Choroid plexus epithelial cell (primary cell): Measurements from ENCODE around the gene KPNA1.
A peak's percentile ranks its signal among the peaks of the same experiment; 100 is the strongest.

ENCODE experiments used
- DNase-seq: peaks from one replicate; pipeline ENCODE4 v3.0.0-alpha.2; 2010; ENCODE audit warnings: low read depth
- H3K4me3 ChIP-seq: 2 replicates; pipeline ENCODE4 v1.5.1; 2011; ENCODE audit warnings: low read depth, mild to moderate bottlenecking, control low read depth, low read length, moderate library complexity
- TF ChIP-seq, protein P1 (sequence below): conservative IDR thresholded peaks from 2 replicates; pipeline ENCODE4 v1.5.1; 2011; ENCODE audit warnings: low read depth, mild to moderate bottlenecking, control low read depth, inconsistent platforms, low read length, moderate library complexity

Gene KPNA1

GRCh38 chr3:122498152-122498551 is 16.6 kb downstream of the KPNA1 start:
- TF ChIP-seq, protein P1, sequence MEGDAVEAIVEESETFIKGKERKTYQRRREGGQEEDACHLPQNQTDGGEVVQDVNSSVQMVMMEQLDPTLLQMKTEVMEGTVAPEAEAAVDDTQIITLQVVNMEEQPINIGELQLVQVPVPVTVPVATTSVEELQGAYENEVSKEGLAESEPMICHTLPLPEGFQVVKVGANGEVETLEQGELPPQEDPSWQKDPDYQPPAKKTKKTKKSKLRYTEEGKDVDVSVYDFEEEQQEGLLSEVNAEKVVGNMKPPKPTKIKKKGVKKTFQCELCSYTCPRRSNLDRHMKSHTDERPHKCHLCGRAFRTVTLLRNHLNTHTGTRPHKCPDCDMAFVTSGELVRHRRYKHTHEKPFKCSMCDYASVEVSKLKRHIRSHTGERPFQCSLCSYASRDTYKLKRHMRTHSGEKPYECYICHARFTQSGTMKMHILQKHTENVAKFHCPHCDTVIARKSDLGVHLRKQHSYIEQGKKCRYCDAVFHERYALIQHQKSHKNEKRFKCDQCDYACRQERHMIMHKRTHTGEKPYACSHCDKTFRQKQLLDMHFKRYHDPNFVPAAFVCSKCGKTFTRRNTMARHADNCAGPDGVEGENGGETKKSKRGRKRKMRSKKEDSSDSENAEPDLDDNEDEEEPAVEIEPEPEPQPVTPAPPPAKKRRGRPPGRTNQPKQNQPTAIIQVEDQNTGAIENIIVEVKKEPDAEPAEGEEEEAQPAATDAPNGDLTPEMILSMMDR, result no peak
- no peak overlapping the region for H3K4me3 ChIP-seq
- no peak for DNase-seq

- no peak overlapping the region for H3K4me3 ChIP-seq
- DNase-seq, result peak; percentile 88
- TF ChIP-seq, protein P1, result no peak
Measured at GRCh38 chr3:122497425-122497824, 17.3 kb downstream of the KPNA1 start.

- no peak for DNase-seq
- TF ChIP-seq, protein P1, result no peak
- H3K4me3 ChIP-seq, result no peak overlapping the region
Measured at GRCh38 chr3:122496508-122496907, 18.2 kb downstream of the KPNA1 start.

GRCh38 chr3:122493296-122493695 is 21.4 kb downstream of the KPNA1 start:
- H3K4me3 ChIP-seq, result no peak overlapping the region
- TF ChIP-seq, protein P1, result no peak
- DNase-seq, result peak; percentile 82

DNA sequence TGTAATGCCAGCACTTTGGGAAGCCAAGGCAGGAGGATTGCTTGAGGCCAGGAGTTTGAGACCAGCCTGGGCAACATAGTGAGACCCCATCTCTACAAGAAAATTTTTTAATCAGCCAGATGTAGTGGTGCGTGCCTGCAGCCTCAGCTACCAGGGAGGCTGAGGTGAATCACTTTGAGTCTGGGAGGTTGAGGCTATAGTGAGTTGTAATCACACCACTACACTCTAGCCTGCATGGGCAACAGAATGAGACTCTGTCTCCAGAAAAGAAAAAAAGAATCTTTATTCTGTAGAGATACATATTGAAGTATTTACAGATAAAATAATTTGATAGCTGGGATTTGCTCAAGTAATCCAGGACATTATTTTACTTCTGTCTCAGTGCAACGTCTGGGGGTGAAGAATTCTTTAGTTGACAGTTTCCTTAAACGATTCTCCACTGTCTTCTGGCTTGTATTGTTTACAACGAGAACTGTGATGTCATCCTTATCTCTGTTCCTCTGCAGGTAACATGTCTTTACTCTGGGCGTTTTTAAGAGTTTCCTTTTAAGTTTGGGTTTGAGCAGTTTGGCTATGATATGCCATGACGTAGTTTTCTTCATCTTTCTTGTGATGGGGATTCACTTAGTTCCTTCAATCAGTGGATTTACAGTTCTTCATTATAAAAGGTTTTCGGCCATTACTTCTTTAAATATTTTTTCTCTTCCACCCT is 26.3 kb downstream of the KPNA1 start:
- no peak for DNase-seq
- TF ChIP-seq, protein P1, result no peak
- no peak overlapping the region for H3K4me3 ChIP-seq

- peak; percentile 73 for DNase-seq
- no peak overlapping the region for H3K4me3 ChIP-seq
- TF ChIP-seq, protein P1, result no peak
Measured at GRCh38 chr3:122484985-122485384, 29.8 kb downstream of the KPNA1 start.

DNA sequence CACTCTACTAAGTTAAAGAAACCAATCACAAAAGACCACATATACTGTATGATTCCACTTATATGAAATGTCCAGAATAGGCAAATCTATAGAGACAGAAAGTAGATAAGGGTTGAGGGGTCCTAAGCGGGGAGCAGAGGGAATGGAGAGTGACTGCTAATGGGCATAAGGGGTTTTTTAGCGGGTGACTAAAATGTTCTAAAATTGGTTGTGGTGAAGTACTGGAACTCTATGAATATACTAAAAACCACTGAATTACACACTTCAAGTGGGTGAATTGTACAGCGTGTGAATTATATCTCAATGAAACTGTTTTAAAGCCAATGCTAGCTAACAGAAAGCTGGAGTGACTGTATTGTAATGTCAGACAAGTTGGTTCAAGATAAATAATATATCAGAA is 33.3 kb downstream of the KPNA1 start:
- H3K4me3 ChIP-seq, result no peak overlapping the region
- TF ChIP-seq, protein P1, result no peak
- no peak for DNase-seq
